Ishikawa (cell line): ENCODE data around the gene TOP2B.

Source experiments
- CEBPB ChIP-seq: IDR thresholded peaks from 2 replicates; pipeline ENCODE4 v1.6.1; 2012
- CREB1 ChIP-seq: IDR thresholded peaks from 2 replicates; pipeline ENCODE4 v1.6.1; 2012; ENCODE audit warnings: low read depth
- EGR1 ChIP-seq: IDR thresholded peaks from 2 replicates; pipeline ENCODE4 v1.6.1; 2012
- EP300 ChIP-seq: IDR thresholded peaks from 2 replicates; pipeline ENCODE4 v1.6.1; 2012; ENCODE audit warnings: borderline replicate concordance
- FOXM1 ChIP-seq: IDR thresholded peaks from 2 replicates; pipeline ENCODE4 v1.6.1; 2012; ENCODE audit warnings: low read depth, borderline replicate concordance
- NFIC ChIP-seq: IDR thresholded peaks from 2 replicates; pipeline ENCODE4 v1.6.1; 2012
- RAD21 ChIP-seq: IDR thresholded peaks from 2 replicates; pipeline ENCODE4 v1.6.1; 2012; ENCODE audit warnings: low read depth
- REST ChIP-seq: IDR thresholded peaks from 2 replicates; pipeline ENCODE4 v1.6.1; 2012; ENCODE audit warnings: low read depth, mild to moderate bottlenecking
- TAF1 ChIP-seq: IDR thresholded peaks from 2 replicates; pipeline ENCODE4 v1.6.1; 2012; ENCODE audit warnings: low read depth, mild to moderate bottlenecking
- TCF12 ChIP-seq: IDR thresholded peaks from 2 replicates; pipeline ENCODE4 v1.6.1; 2012; ENCODE audit warnings: low read depth
- TEAD4 ChIP-seq: IDR thresholded peaks from 2 replicates; pipeline ENCODE4 v1.6.1; 2012
- YY1 ChIP-seq: IDR thresholded peaks from 2 replicates; pipeline ENCODE4 v1.6.1; 2012; ENCODE audit warnings: low read depth
- ZBTB7A ChIP-seq: IDR thresholded peaks from 2 replicates; pipeline ENCODE4 v1.6.1; 2012; ENCODE audit warnings: low read depth
- TF ChIP-seq, protein P1 (sequence below): IDR thresholded peaks from 2 replicates; pipeline ENCODE4 v1.6.1; 2012
- TF ChIP-seq, protein P2 (sequence below): IDR thresholded peaks from 2 replicates; pipeline ENCODE4 v1.6.1; 2012

TOP2B gene

GRCh38 chr3:25678581-25678980, 13.9 kb upstream of the TOP2B start:
- no peak for TF ChIP-seq EGR1
- TF ChIP-seq TCF12: no peak
- no peak for TF ChIP-seq CREB1
- TF ChIP-seq RAD21: no peak
- no peak for TF ChIP-seq ZBTB7A
- no peak for TF ChIP-seq TEAD4
- TF ChIP-seq, protein P1, sequence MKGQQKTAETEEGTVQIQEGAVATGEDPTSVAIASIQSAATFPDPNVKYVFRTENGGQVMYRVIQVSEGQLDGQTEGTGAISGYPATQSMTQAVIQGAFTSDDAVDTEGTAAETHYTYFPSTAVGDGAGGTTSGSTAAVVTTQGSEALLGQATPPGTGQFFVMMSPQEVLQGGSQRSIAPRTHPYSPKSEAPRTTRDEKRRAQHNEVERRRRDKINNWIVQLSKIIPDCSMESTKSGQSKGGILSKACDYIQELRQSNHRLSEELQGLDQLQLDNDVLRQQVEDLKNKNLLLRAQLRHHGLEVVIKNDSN: no peak
- no peak for TF ChIP-seq EP300
- TF ChIP-seq, protein P2, sequence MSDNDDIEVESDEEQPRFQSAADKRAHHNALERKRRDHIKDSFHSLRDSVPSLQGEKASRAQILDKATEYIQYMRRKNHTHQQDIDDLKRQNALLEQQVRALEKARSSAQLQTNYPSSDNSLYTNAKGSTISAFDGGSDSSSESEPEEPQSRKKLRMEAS: no peak
- TF ChIP-seq FOXM1: no peak
- TF ChIP-seq NFIC: no peak
- no peak for TF ChIP-seq YY1
- no peak for TF ChIP-seq TAF1
- TF ChIP-seq CEBPB: no peak
- TF ChIP-seq REST: no peak

DNA sequence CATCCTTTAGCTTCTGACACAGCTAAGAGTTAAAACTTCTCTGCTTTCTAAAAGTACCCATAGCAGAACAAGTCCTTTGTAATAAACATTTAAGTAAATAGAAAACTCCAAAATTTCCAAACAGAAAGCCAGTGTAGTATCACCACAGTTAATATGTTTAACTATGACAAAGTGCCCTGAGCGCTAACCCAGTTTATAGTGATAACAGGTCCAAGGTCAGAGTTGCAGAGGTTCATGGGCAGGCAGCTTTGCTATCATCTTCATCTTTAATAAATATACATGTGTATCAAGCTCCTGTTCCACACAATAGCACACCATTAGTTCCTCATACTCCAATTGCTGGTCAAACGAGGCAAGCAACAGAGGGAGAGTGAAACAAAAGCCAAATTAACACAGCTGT, 12.4 kb upstream of the TOP2B start:
- no peak for TF ChIP-seq ZBTB7A
- TF ChIP-seq EGR1: no peak
- TF ChIP-seq RAD21: no peak
- TF ChIP-seq CEBPB: no peak
- no peak for TF ChIP-seq CREB1
- no peak for TF ChIP-seq TCF12
- no peak for TF ChIP-seq TAF1
- TF ChIP-seq NFIC: no peak

GRCh38 chr3:25674670-25675069, 10.0 kb upstream of the TOP2B start:
- TF ChIP-seq, protein P1: no peak
- TF ChIP-seq RAD21: no peak
- no peak for TF ChIP-seq TEAD4
- no peak for TF ChIP-seq REST
- TF ChIP-seq CEBPB: no peak
- no peak for TF ChIP-seq NFIC
- TF ChIP-seq ZBTB7A: no peak
- no peak for TF ChIP-seq CREB1
- TF ChIP-seq YY1: no peak
- TF ChIP-seq EP300: no peak
- no peak for TF ChIP-seq TCF12
- TF ChIP-seq, protein P2: no peak
- no peak for TF ChIP-seq FOXM1
- no peak for TF ChIP-seq EGR1
- no peak for TF ChIP-seq TAF1

GRCh38 chr3:25673738-25674298, 9.1 kb upstream of the TOP2B start:
- TF ChIP-seq FOXM1: no peak
- TF ChIP-seq TCF12: no peak
- no peak for TF ChIP-seq TEAD4
- no peak for TF ChIP-seq REST
- TF ChIP-seq, protein P1: no peak
- TF ChIP-seq EP300: no peak
- no peak for TF ChIP-seq TAF1
- no peak for TF ChIP-seq CREB1
- TF ChIP-seq ZBTB7A: no peak
- no peak for TF ChIP-seq YY1
- no peak for TF ChIP-seq EGR1
- TF ChIP-seq NFIC: no peak
- no peak for TF ChIP-seq RAD21
- TF ChIP-seq, protein P2: no peak
- no peak for TF ChIP-seq CEBPB
